HEK293T (cell line): ENCODE measurements around the gene BLOC1S1.

Experiments used
- CTCF ChIA-PET: fragments of 350-600 bp; formaldehyde crosslinking; extraction: SDS; loops from one replicate; lab custom pipeline; 2021; ENCODE audit warnings: antibody characterized with exemption, inconsistent platforms; lab: Yijun Ruan, JAX
- POLR2A ChIA-PET: fragments of 350-600 bp; formaldehyde crosslinking; extraction: SDS; loops from one replicate; lab custom pipeline; 2020; ENCODE audit warnings: antibody characterized with exemption, inconsistent platforms; lab: Yijun Ruan, JAX
- DNase-seq: peaks from one replicate; pipeline ENCODE4 v3.0.0; 2012; ENCODE audit warnings: mixed read lengths; ENCODE audit errors: extremely low spot score
- ARNT ChIP-seq: fragments of 450-650 bp; IDR thresholded peaks from 2 replicates; pipeline ENCODE4 v1.6.1; 2017; ENCODE audit warnings: mild to moderate bottlenecking
- BHLHE40 ChIP-seq: fragments of 450-650 bp; IDR thresholded peaks from 2 replicates; pipeline ENCODE4 v1.6.1; 2016; ENCODE audit warnings: mild to moderate bottlenecking, moderate library complexity, borderline replicate concordance
- CTBP1 ChIP-seq: fragments of 450-650 bp; IDR thresholded peaks from 2 replicates; pipeline ENCODE4 v1.6.1; 2016; ENCODE audit warnings: borderline replicate concordance
- ELF4 ChIP-seq: fragments of 450-650 bp; IDR thresholded peaks from 2 replicates; pipeline ENCODE4 v1.6.1; 2017; ENCODE audit warnings: antibody characterized with exemption
- FOXA1 ChIP-seq: fragments of 450-650 bp; IDR thresholded peaks from 2 replicates; pipeline ENCODE4 v1.6.1; 2016; ENCODE audit warnings: mild to moderate bottlenecking
- FOXK2 ChIP-seq: fragments of 450-650 bp; IDR thresholded peaks from 2 replicates; pipeline ENCODE4 v1.6.1; 2016; ENCODE audit warnings: mild to moderate bottlenecking
- FOXM1 ChIP-seq: fragments of 450-650 bp; IDR thresholded peaks from 2 replicates; pipeline ENCODE4 v1.6.1; 2017; ENCODE audit warnings: mild to moderate bottlenecking, borderline replicate concordance
- HDGF ChIP-seq: fragments of 450-650 bp; IDR thresholded peaks from 2 replicates; pipeline ENCODE4 v1.6.1; 2017; ENCODE audit warnings: antibody characterized with exemption, borderline replicate concordance
- L3MBTL2 ChIP-seq: fragments of 450-650 bp; conservative IDR thresholded peaks from 2 replicates; pipeline ENCODE4 v1.6.1; 2016; ENCODE audit warnings: mild to moderate bottlenecking
- LEF1 ChIP-seq: fragments of 450-650 bp; IDR thresholded peaks from 2 replicates; pipeline ENCODE4 v1.6.1; 2017; ENCODE audit warnings: mild to moderate bottlenecking, borderline replicate concordance
- NFRKB ChIP-seq: fragments of 450-650 bp; IDR thresholded peaks from 2 replicates; pipeline ENCODE4 v1.6.1; 2016; ENCODE audit warnings: mild to moderate bottlenecking, moderate library complexity
- SP1 ChIP-seq: fragments of 450-650 bp; IDR thresholded peaks from 2 replicates; pipeline ENCODE4 v1.6.1; 2017
- SUZ12 ChIP-seq: fragments of 450-650 bp; IDR thresholded peaks from 2 replicates; pipeline ENCODE4 v1.6.1; 2016; ENCODE audit warnings: mild to moderate bottlenecking
- TARDBP ChIP-seq: fragments of 450-650 bp; IDR thresholded peaks from 2 replicates; pipeline ENCODE4 v1.6.1; 2016
- ZNF384 ChIP-seq: fragments of 450-650 bp; IDR thresholded peaks from 2 replicates; pipeline ENCODE4 v1.6.1; 2016
- TF ChIP-seq, protein P1 (sequence below): fragments of 450-650 bp; IDR thresholded peaks from 2 replicates; pipeline ENCODE4 v1.6.1; 2016

The BLOC1S1 gene

DNA sequence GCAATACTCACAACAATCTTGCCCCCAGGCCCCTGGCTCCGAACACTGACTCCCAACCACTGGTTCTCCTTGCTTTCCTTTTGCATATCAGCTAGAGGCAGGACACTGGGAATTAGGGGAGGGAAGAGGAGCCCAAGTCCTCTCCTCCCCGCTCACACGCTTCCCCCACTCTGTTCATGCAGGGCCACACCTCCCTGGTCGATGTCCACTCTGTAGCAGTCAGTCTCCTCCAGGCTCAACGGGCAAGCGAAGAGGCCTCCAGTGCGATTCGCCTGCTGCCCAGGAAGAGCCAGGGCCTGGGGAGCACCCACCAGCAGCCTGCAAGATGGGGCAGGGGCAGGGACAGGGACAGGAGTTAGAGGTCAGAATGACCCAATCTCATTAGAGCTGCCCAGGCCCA lies 13.0 kb upstream of the BLOC1S1 start:
- DNase-seq: no peak
- POLR2A ChIA-PET: no interaction called here
- TF ChIP-seq FOXM1 (no peak), ARNT (no peak), ZNF384 (no peak), CTBP1 (no peak), LEF1 (no peak), SP1 (no peak), FOXK2 (no peak), SUZ12 (no peak), BHLHE40 (no peak), ELF4 (no peak), FOXA1 (no peak), NFRKB (no peak), TARDBP (no peak), L3MBTL2 (no peak), HDGF (no peak)
- TF ChIP-seq, protein P1, sequence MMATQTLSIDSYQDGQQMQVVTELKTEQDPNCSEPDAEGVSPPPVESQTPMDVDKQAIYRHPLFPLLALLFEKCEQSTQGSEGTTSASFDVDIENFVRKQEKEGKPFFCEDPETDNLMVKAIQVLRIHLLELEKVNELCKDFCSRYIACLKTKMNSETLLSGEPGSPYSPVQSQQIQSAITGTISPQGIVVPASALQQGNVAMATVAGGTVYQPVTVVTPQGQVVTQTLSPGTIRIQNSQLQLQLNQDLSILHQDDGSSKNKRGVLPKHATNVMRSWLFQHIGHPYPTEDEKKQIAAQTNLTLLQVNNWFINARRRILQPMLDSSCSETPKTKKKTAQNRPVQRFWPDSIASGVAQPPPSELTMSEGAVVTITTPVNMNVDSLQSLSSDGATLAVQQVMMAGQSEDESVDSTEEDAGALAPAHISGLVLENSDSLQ: no peak
- CTCF ChIA-PET: no interaction called here

DNA sequence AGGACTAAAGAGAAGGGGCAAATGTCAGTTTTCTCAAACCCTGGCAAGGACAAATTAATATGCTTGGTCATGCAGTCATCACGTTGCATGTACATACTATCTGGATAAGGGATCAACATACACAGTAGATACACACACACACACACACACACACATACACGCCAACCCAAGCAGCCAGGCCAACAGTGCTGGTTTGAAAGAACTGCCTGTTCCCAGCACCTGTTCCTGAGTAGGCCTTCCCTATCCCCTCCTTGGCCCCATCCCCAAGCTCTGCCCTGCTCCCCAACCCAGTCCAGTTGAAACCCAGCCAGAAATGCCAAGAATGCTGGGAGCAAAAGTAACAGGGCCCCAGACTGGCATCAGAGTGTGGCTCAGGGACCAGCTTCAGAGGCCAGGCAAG lies 12.6 kb upstream of the BLOC1S1 start:
- CTCF ChIA-PET: no interaction called here

GRCh38 chr12:55703901-55704761 lies 11.7 kb upstream of the BLOC1S1 start:
- ChIA-PET POLR2A (no interaction called here), CTCF (no interaction called here)
- TF ChIP-seq SUZ12 (no peak), ARNT (no peak), ELF4 (no peak), L3MBTL2 (no peak), NFRKB (no peak), FOXM1 (no peak), HDGF (no peak), FOXK2 (no peak), ZNF384 (no peak), TARDBP (no peak), SP1 (no peak), FOXA1 (no peak), BHLHE40 (no peak)
- DNase-seq: no peak

More for the DNA sequence above, 12.6 kb upstream of the BLOC1S1 start:
- POLR2A ChIA-PET: no interaction called here
- TF ChIP-seq FOXA1: no peak
- TF ChIP-seq FOXK2: no peak
- TF ChIP-seq CTBP1: no peak
- no peak for TF ChIP-seq L3MBTL2
- TF ChIP-seq, protein P1: no peak
- no peak for TF ChIP-seq LEF1
- no peak for TF ChIP-seq ZNF384
- TF ChIP-seq SUZ12: no peak
- TF ChIP-seq NFRKB: no peak
- TF ChIP-seq HDGF: no peak
- TF ChIP-seq TARDBP: no peak
- no peak for TF ChIP-seq ARNT
- no peak for TF ChIP-seq ELF4
- TF ChIP-seq SP1: no peak
- no peak for DNase-seq

DNA sequence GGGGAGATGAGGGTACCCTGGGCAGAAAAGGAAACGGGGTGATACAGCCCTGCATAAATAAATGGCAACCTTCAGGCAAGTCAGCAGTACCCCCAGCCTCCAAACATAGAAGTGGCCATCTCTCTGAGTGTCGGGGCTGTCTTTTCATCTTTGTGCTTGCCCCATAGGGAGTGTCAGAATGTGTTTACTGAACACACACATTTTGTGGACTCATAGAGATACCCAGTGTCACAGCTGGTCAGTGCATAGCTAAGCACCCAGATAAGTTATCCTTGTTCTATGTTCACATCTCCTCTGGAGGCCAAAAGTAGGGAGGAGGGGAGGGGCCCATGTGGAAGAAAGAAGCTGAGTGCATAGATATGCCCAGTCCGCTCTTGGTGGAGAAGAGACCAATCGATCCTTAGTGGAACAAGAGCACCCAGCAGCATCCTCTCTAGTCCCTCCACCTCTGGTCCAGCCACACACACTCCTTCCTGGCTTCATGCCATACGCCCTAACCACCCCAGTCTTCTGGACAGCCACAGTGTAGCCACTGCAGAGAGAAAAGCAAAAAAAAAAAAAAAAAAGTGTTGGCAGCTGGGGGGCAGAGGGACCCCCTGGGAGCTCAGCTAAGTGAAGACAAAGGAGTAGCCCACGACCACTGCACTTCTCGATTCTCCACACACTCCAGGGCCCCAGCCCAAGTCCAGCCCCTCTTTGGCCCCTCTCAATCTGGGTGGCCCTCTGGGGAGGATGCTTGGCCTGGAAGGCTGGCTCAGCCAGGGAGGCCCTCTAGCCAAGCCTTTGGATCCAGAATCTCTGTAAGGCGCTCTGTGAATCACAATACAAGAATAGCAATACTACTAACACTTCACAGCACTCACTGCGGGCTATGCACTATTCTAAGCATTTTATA lies 10.8 kb upstream of the BLOC1S1 start:
- POLR2A ChIA-PET: interaction anchor here (1.3 to 2.9 kb wide), 2 partner anchors 12 to 24 kb away, joined by 6 to 18 read pairs; partner anchors contain the start of gene BLOC1S1
- DNase-seq: no peak
- CTCF ChIA-PET: interaction anchor here (1.0 to 1.6 kb wide), 5 partner anchors 9 to 113 kb away, joined by 3 to 10 read pairs (median 4); partner anchors contain the start of genes ORMDL2 and SARNP
- TF ChIP-seq BHLHE40: no peak
- TF ChIP-seq ZNF384: no peak
- TF ChIP-seq, protein P1: no peak
- no peak for TF ChIP-seq CTBP1
- TF ChIP-seq NFRKB: no peak
- TF ChIP-seq FOXK2: no peak
- TF ChIP-seq SP1: no peak
- TF ChIP-seq SUZ12: no peak
- TF ChIP-seq ARNT: no peak
- TF ChIP-seq HDGF: no peak
- TF ChIP-seq L3MBTL2: no peak
- no peak for TF ChIP-seq TARDBP
- no peak for TF ChIP-seq FOXA1
- no peak for TF ChIP-seq FOXM1
- no peak for TF ChIP-seq ELF4
- TF ChIP-seq LEF1: no peak

- no peak for TF ChIP-seq SP1
- TF ChIP-seq ARNT: no peak
- TF ChIP-seq, protein P1: no peak
- no peak for TF ChIP-seq HDGF
- no peak for TF ChIP-seq TARDBP
- TF ChIP-seq FOXM1: no peak
- no peak for TF ChIP-seq CTBP1
- TF ChIP-seq BHLHE40: no peak
- no peak for TF ChIP-seq ZNF384
- TF ChIP-seq LEF1: no peak
- no peak for TF ChIP-seq ELF4
- no peak for TF ChIP-seq L3MBTL2
- no peak for TF ChIP-seq FOXA1
- CTCF ChIA-PET: interaction anchor here (0.8 to 1.8 kb wide), 11 partner anchors 9 to 112 kb away, joined by 3 to 10 read pairs (median 4); partner anchors contain the start of genes BLOC1S1, ORMDL2 and SARNP
- POLR2A ChIA-PET: interaction anchor here (0.8 to 2.9 kb wide), 4 partner anchors 10 to 24 kb away, joined by 3 to 18 read pairs (median 8); partner anchors contain the start of genes BLOC1S1 and RDH5
- DNase-seq: peak; percentile 38
Measured at GRCh38 chr12:55705782-55706402, 10.0 kb upstream of the BLOC1S1 start.
